GM23338 (cell line): ENCODE results near the gene CEACAM16.

Experiments used
- CTCF ChIP-seq, 2 experiments: fragments of 200-600 bp in 1 of 2; sonication (generic) in 1 of 2; conservative IDR thresholded peaks; 2 replicates each; pipeline versions ENCODE4 v1.5.1 to v1.6.1; 2016 to 2017; ENCODE audit warnings: antibody characterized with exemption in 2 of 2, low read depth in 2 of 2, mild to moderate bottlenecking in 2 of 2, moderate library complexity in 1 of 2
- ETS1 ChIP-seq: IDR thresholded peaks from 2 replicates; pipeline ENCODE4 v1.6.1; 2016; ENCODE audit warnings: antibody characterized with exemption
- EZH2 ChIP-seq: fragments of 200-600 bp; sonication (generic); IDR thresholded peaks from one replicate; pipeline ENCODE4 v1.8.0; 2017; ENCODE audit warnings: antibody characterized with exemption, mild to moderate bottlenecking, low read depth; ENCODE audit not compliant: unreplicated experiment
- EZH2phosphoT487 ChIP-seq: fragments of 200-600 bp; sonication (generic); IDR thresholded peaks from one replicate; pipeline ENCODE4 v1.8.1; 2018; ENCODE audit warnings: antibody characterized with exemption; ENCODE audit not compliant: unreplicated experiment
- JUNB ChIP-seq: IDR thresholded peaks from one replicate; pipeline ENCODE4 v1.6.1; 2016; ENCODE audit warnings: antibody characterized with exemption; ENCODE audit not compliant: unreplicated experiment

- no peak for TF ChIP-seq CTCF (conservative IDR thresholded peaks at IDR 0.05; ENCODE audit: low read depth in 2 of 2)
- no peak for TF ChIP-seq EZH2
- no peak for TF ChIP-seq JUNB
- no peak for TF ChIP-seq ETS1
- no peak for TF ChIP-seq EZH2phosphoT487
Measured at GRCh38 chr19:44718441-44719261, 19.7 kb downstream of the CEACAM16 start.
